H9 (cell line): ENCODE measurements around the gene MAP3K9. TPM values are rescaled to one million over a fixed set of nuclear protein-coding genes. Genes with fewer than 3 reads are reported as not detected.
"Not testable (repeated sequence)": the region's sequence is repeated elsewhere in the genome, so short reads cannot be mapped to it uniquely, and the experiment has no call there.

Source experiments
- DNase-seq: peaks from one replicate; pipeline ENCODE4 v3.0.0-alpha.2; 2017
- H2AFZ ChIP-seq: one replicate; pipeline ENCODE4 v1.6.1; 2013; ENCODE audit warnings: mild to moderate bottlenecking, low read length, control low read depth, moderate library complexity
- H2AK5ac ChIP-seq: 2 replicates; pipeline ENCODE4 v1.6.1; 2013; ENCODE audit warnings: low read length, control low read depth, mixed read lengths; ENCODE audit not compliant: insufficient read length
- H2BK120ac ChIP-seq: one replicate; pipeline ENCODE4 v1.6.1; 2013; ENCODE audit warnings: low read depth, mild to moderate bottlenecking, low read length, control low read depth, inconsistent platforms; ENCODE audit not compliant: poor library complexity, severe bottlenecking
- H2BK12ac ChIP-seq: 2 replicates; pipeline ENCODE4 v1.6.1; 2013; ENCODE audit warnings: low read length, control low read depth, mixed read lengths, low read depth; ENCODE audit not compliant: insufficient read length
- H2BK15ac ChIP-seq: 2 replicates; pipeline ENCODE4 v1.6.1; 2013; ENCODE audit warnings: low read depth, low read length, control low read depth
- H2BK20ac ChIP-seq: one replicate; pipeline ENCODE4 v1.6.1; 2013; ENCODE audit warnings: low read depth, mild to moderate bottlenecking, low read length, control low read depth, inconsistent platforms; ENCODE audit not compliant: poor library complexity, severe bottlenecking
- H2BK5ac ChIP-seq: 2 replicates; pipeline ENCODE4 v1.6.1; 2013; ENCODE audit warnings: low read length, control low read depth, mixed read lengths; ENCODE audit not compliant: insufficient read length
- H3K14ac ChIP-seq: 2 replicates; pipeline ENCODE4 v1.6.1; 2013; ENCODE audit warnings: low read length, control low read depth; ENCODE audit not compliant: insufficient read depth
- H3K18ac ChIP-seq: 2 replicates; pipeline ENCODE4 v1.6.1; 2013; ENCODE audit warnings: low read depth, mild to moderate bottlenecking, mixed read lengths, low read length, control low read depth; ENCODE audit not compliant: insufficient read length
- H3K23ac ChIP-seq: 2 replicates; pipeline ENCODE4 v1.6.1; 2013; ENCODE audit warnings: low read length, control low read depth, mixed read lengths, low read depth; ENCODE audit not compliant: insufficient read length
- H3K23me2 ChIP-seq: 2 replicates; pipeline ENCODE4 v1.6.1; 2013; ENCODE audit warnings: low read depth, mild to moderate bottlenecking, mixed read lengths, low read length, control low read depth; ENCODE audit not compliant: insufficient read length, poor library complexity, severe bottlenecking
- H3K27ac ChIP-seq: 2 replicates; pipeline ENCODE4 v1.5.1; 2013; ENCODE audit warnings: low read length, control low read depth, mixed read lengths, low read depth; ENCODE audit not compliant: insufficient read length
- H3K27me3 ChIP-seq: 2 replicates; pipeline ENCODE4 v1.6.1; 2013; ENCODE audit warnings: low read length, control low read depth, inconsistent platforms; ENCODE audit not compliant: insufficient read depth
- H3K4ac ChIP-seq: 2 replicates; pipeline ENCODE4 v1.6.1; 2013; ENCODE audit warnings: low read depth, mild to moderate bottlenecking, control low read depth, inconsistent platforms, low read length, moderate library complexity
- H3K4me1 ChIP-seq: 2 replicates; pipeline ENCODE4 v1.6.1; 2013; ENCODE audit warnings: low read length, control low read depth, inconsistent platforms; ENCODE audit not compliant: insufficient read depth
- H3K4me2 ChIP-seq: 2 replicates; pipeline ENCODE4 v1.6.1; 2013; ENCODE audit warnings: low read length, control low read depth, mixed read lengths; ENCODE audit not compliant: insufficient read length, insufficient read depth
- H3K56ac ChIP-seq: 2 replicates; pipeline ENCODE4 v1.6.1; 2013; ENCODE audit warnings: low read depth, mild to moderate bottlenecking, mixed read lengths, low read length, control low read depth; ENCODE audit not compliant: insufficient read length
- H3K79me1 ChIP-seq: 2 replicates; pipeline ENCODE4 v1.6.1; 2013; ENCODE audit warnings: low read depth, mild to moderate bottlenecking, moderate library complexity, low read length, control low read depth, inconsistent platforms; ENCODE audit not compliant: insufficient read depth, poor library complexity, severe bottlenecking
- H3K79me2 ChIP-seq: 2 replicates; pipeline ENCODE4 v1.6.1; 2013; ENCODE audit warnings: low read length, control low read depth, inconsistent platforms; ENCODE audit not compliant: insufficient read depth
- H3K9ac ChIP-seq: 2 replicates; pipeline ENCODE4 v1.6.1; 2013; ENCODE audit warnings: low read length, control low read depth, mixed read lengths; ENCODE audit not compliant: insufficient read length; ENCODE audit errors: extremely low read depth
- H3K9me3 ChIP-seq: one replicate; pipeline ENCODE4 v1.6.1; 2013; ENCODE audit warnings: low read depth, low read length, inconsistent platforms; ENCODE audit not compliant: control insufficient read depth
- H3T11ph ChIP-seq: one replicate; pipeline ENCODE4 v1.6.1; 2013; ENCODE audit warnings: mild to moderate bottlenecking, low read length, control low read depth, inconsistent platforms
- H4K20me1 ChIP-seq: one replicate; pipeline ENCODE4 v1.6.1; 2013; ENCODE audit not compliant: control insufficient read depth, insufficient read length, insufficient read depth
- H4K5ac ChIP-seq: 2 replicates; pipeline ENCODE4 v1.6.1; 2013; ENCODE audit warnings: low read depth, mild to moderate bottlenecking, mixed read lengths, low read length, control low read depth; ENCODE audit not compliant: insufficient read length
- H4K8ac ChIP-seq: replicated peaks from 2 replicates; pipeline ENCODE4 v1.6.1; 2013; ENCODE audit warnings: low read length, control low read depth, mixed read lengths, low read depth; ENCODE audit not compliant: insufficient read length
- H4K91ac ChIP-seq: 2 replicates; pipeline ENCODE4 v1.6.1; 2013; ENCODE audit warnings: low read depth, mild to moderate bottlenecking, moderate library complexity, mixed read lengths, low read length, control low read depth; ENCODE audit not compliant: insufficient read length
- H3K27ac Mint-ChIP-seq, 3 experiments: 2 replicates in 2 of 3; 3 replicates in 1 of 3; pipeline ENCODE4 v1.8.0; 2020 to 2021; ENCODE audit warnings: mixed read lengths in 3 of 3, mild to moderate bottlenecking in 1 of 3, moderate library complexity in 1 of 3
- H3K27me3 Mint-ChIP-seq: 2 replicates; pipeline ENCODE4 v1.8.0; 2021; ENCODE audit warnings: low read depth, mild to moderate bottlenecking, moderate library complexity, mixed read lengths
- H3K36me3 Mint-ChIP-seq, 3 experiments: 2 replicates in 2 of 3; 3 replicates in 1 of 3; pipeline ENCODE4 v1.8.0; 2020 to 2021; ENCODE audit warnings: low read depth in 3 of 3, mixed read lengths in 3 of 3; ENCODE audit not compliant: insufficient read depth in 1 of 3
- H3K4me1 Mint-ChIP-seq, 2 experiments: 2 replicates each; pipeline ENCODE4 v1.8.0; 2020; ENCODE audit warnings: mixed read lengths in 2 of 2
- H3K4me3 Mint-ChIP-seq, 2 experiments: 2 replicates in 1 of 2; 3 replicates in 1 of 2; pipeline ENCODE4 v1.8.0; 2020 to 2021; ENCODE audit warnings: mild to moderate bottlenecking in 2 of 2, mixed read lengths in 2 of 2, moderate library complexity in 1 of 2
- H3K9me3 Mint-ChIP-seq, 2 experiments: 2 replicates in 1 of 2; 3 replicates in 1 of 2; pipeline ENCODE4 v1.8.0; 2020; ENCODE audit warnings: mild to moderate bottlenecking in 2 of 2, mixed read lengths in 2 of 2, moderate library complexity in 1 of 2
- CTCF ChIP-seq: fragments of 200-600 bp; sonication (generic); conservative IDR thresholded peaks from 3 replicates; pipeline ENCODE4 v1.8.0; 2021; ENCODE audit warnings: antibody characterized with exemption, mild to moderate bottlenecking
- WGBS: extraction: QIAGEN DNeasy Blood & Tissue Kit; methylation state at CpG from one replicate; pipeline ENCODE4 v1.1.7; 2013; ENCODE audit warnings: missing lambda C conversion rate, low lambda C conversion rate, mixed read lengths; ENCODE audit not compliant: insufficient read length; ENCODE audit errors: extremely low coverage; 5-methylcytosine and 5-hydroxymethylcytosine counted together
- total RNA-seq: library from RNA; stranded (reverse); gene quantifications from 2 replicates; pipeline ENCODE4 v1.2.1, GENCODE V29; 2021

MAP3K9 gene
- total RNA-seq, 1 experiment from 2014 or later = 20.0 TPM

DNA sequence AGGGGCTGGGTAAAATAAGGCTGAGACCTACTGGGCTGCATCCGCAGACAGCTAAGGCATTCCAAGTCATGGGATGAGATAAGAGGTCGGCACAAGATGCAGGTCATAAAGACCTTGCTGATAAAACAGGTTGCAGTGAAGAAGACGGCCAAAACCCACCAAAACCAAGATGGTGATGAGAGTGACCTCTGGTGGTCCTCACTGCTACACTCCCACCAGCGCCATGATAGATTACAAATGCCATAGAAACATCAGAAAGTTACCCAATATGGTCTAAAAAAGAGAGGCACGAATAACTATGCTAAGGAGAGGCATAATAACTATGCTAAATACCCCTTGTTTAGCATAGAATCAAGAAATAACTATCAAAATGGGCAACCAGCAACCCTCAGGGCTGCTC is 46.2 kb upstream of the MAP3K9 start:
- Histone ChIP-seq H4K8ac (no peak overlapping the region), H2BK20ac (no peak overlapping the region), H3K27ac (no peak overlapping the region), H3K79me2 (no peaks in the 10 kb centered on the region), H2BK12ac (no peak overlapping the region), H3K9ac (no peak overlapping the region), H3K27me3 (no peaks in the 10 kb centered on the region), H3K23me2 (no peaks in the 10 kb centered on the region), H3K4me2 (no peak overlapping the region), H3K56ac (no peak overlapping the region), H3K23ac (no peak overlapping the region), H2BK120ac (no peak overlapping the region), H3K4me1 (no peaks in the 10 kb centered on the region; the same call in 1 of the 2 replicates), H2AK5ac (no peak overlapping the region), H3T11ph (no peak overlapping the region), H2BK5ac (no peak overlapping the region), H2BK15ac (no peak overlapping the region), H3K18ac (no peak overlapping the region), H2AFZ (no peak overlapping the region), H4K5ac (no peak overlapping the region), H3K14ac (no peak overlapping the region), H4K91ac (no peak overlapping the region), H3K9me3 (no peaks in the 10 kb centered on the region), H3K79me1 (no peaks in the 10 kb centered on the region), H4K20me1 (no peaks in the 10 kb centered on the region), H3K4ac (no peak overlapping the region)
- TF ChIP-seq CTCF = peak; percentile 51
- no CpG with 5 or more reads among the region's 5 CpGs for WGBS
- H3K36me3 Mint-ChIP-seq = no peaks in the 10 kb centered on the region
- peaks cover 0 to 6% of the 10 kb centered on the region in 2 experiments; a peak in 2 of 4 replicates for H3K4me1 Mint-ChIP-seq
- H3K27me3 Mint-ChIP-seq = no peaks in the 10 kb centered on the region
- DNase-seq = no peak
- H3K4me3 Mint-ChIP-seq = no peak overlapping the region
- no peaks in the 10 kb centered on the region for H3K9me3 Mint-ChIP-seq
- no peak overlapping the region for H3K27ac Mint-ChIP-seq

DNA sequence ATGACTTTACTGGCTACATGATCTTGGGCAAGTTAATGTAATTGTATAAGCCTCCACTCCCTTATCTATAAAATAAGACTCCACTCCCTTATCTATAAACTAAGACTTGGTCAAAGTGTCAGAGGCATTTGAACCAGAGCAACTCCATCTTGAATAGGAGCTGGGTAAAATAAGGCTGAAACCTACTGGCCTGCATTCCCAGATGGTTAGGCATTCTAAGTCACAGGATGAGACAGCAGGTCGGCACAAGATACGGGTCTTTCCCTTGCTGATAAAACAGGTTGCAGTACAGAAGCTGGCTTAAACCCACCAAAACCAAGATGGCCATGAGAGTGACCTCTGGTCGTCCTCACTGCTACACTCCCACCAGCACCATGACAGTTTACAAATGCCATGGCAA is 44.3 kb upstream of the MAP3K9 start:
- H3K4me1 Mint-ChIP-seq, H3K14ac ChIP-seq, H4K91ac ChIP-seq, H3K27ac ChIP-seq, H3K56ac ChIP-seq, H2BK20ac ChIP-seq, H3K18ac ChIP-seq, H3K27ac Mint-ChIP-seq, H3K23me2 ChIP-seq, H3T11ph ChIP-seq, H3K4me3 Mint-ChIP-seq, H2BK5ac ChIP-seq, H3K79me1 ChIP-seq, H3K9ac ChIP-seq, H3K9me3 ChIP-seq, H3K27me3 ChIP-seq, H2AK5ac ChIP-seq, H3K79me2 ChIP-seq, H3K27me3 Mint-ChIP-seq, H2BK12ac ChIP-seq, H3K36me3 Mint-ChIP-seq, H4K8ac ChIP-seq, H4K5ac ChIP-seq, H3K4me1 ChIP-seq, DNase-seq, H2BK15ac ChIP-seq, H3K23ac ChIP-seq, H2AFZ ChIP-seq, H3K9me3 Mint-ChIP-seq, H3K4ac ChIP-seq, H2BK120ac ChIP-seq, H4K20me1 ChIP-seq, H3K4me2 ChIP-seq: not testable (repeated sequence)
- WGBS = no CpG with 5 or more reads among the region's 3 CpGs
